ENCODE results near the gene VASN.

DNA sequence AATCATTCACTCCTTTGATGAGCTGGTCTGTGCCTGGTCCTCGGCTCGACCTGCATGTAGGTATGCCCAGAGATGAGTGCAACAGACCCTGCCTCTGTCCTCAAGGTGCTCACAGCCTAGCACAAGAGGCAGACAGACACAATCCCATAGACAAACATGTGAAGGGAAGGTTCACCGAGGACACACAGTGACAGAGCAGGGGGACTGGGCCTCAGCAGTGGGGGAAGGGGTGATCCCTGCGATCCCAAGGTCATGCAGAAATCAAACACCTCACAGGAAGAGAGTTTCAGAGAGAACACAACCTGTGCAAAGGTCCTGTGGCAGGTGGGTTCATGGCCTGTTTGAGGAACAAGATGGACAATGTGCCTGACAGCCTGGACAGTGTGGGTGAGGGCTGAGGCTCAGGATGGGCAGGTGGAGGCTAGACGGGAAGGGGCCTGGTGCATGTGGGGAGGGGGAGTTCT, 4.2 kb upstream of the VASN start:
- TF ChIP-seq, protein P1, sequence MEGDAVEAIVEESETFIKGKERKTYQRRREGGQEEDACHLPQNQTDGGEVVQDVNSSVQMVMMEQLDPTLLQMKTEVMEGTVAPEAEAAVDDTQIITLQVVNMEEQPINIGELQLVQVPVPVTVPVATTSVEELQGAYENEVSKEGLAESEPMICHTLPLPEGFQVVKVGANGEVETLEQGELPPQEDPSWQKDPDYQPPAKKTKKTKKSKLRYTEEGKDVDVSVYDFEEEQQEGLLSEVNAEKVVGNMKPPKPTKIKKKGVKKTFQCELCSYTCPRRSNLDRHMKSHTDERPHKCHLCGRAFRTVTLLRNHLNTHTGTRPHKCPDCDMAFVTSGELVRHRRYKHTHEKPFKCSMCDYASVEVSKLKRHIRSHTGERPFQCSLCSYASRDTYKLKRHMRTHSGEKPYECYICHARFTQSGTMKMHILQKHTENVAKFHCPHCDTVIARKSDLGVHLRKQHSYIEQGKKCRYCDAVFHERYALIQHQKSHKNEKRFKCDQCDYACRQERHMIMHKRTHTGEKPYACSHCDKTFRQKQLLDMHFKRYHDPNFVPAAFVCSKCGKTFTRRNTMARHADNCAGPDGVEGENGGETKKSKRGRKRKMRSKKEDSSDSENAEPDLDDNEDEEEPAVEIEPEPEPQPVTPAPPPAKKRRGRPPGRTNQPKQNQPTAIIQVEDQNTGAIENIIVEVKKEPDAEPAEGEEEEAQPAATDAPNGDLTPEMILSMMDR (IDR thresholded peaks at IDR 0.05), result no peak
- TF ChIP-seq POLR2A (IDR thresholded peaks at IDR 0.05), result no peak
